K562 (cell line): ENCODE measurements around the gene TBC1D1.

ENCODE experiments used
- BDP1 ChIP-seq: IDR thresholded peaks from 3 replicates; pipeline ENCODE4 v1.6.1; 2011; ENCODE audit not compliant: insufficient read length, insufficient read depth
- BRD4 ChIP-seq: fragments of 200-600 bp; sonication (generic); IDR thresholded peaks from 2 replicates; pipeline ENCODE4 v1.6.1; 2017; ENCODE audit warnings: inconsistent platforms
- BRF1 ChIP-seq: IDR thresholded peaks from 3 replicates; pipeline ENCODE4 v1.6.1; 2011; ENCODE audit warnings: borderline replicate concordance, mild to moderate bottlenecking; ENCODE audit not compliant: insufficient read length; ENCODE audit errors: extremely low read depth
- GATAD2A ChIP-seq: fragments of 450-650 bp; IDR thresholded peaks from 2 replicates; pipeline ENCODE4 v1.6.1; 2017
- GTF2E2 ChIP-seq: fragments of 200-800 bp; sonication (Bioruptor generic); IDR thresholded peaks from 2 replicates; pipeline ENCODE4 v1.6.1; 2016; ENCODE audit warnings: missing genetic modification characterization, missing compliant biosample characterization
- RBM14 ChIP-seq: fragments of 200-400 bp; formaldehyde crosslinking; IDR thresholded peaks from 2 replicates; pipeline ENCODE4 v1.6.1; 2018; ENCODE audit warnings: low read depth, mild to moderate bottlenecking, low read length, moderate library complexity, borderline replicate concordance; ENCODE audit not compliant: insufficient read depth
- SRF ChIP-seq, 2 experiments: fragments of 250-450, 450-650 bp in 1 of 2; sonication (Bioruptor Pico) in 1 of 2; sonication (generic) in 1 of 2; formaldehyde crosslinking; IDR thresholded peaks; 2 replicates each; pipeline versions ENCODE4 v1.5.0 to v1.5.1; 2020 to 2022; ENCODE audit warnings: mild to moderate bottlenecking in 1 of 2, missing genetic modification reagents in 1 of 2
- ZNF3 ChIP-seq: fragments of 250-450 bp; sonication (Bioruptor Pico); IDR thresholded peaks from 2 replicates; pipeline ENCODE4 v1.5.0; 2021; ENCODE audit warnings: mild to moderate bottlenecking, moderate library complexity
- TF ChIP-seq, protein P1 (sequence below): sonication (generic); formaldehyde crosslinking; IDR thresholded peaks from 2 replicates; pipeline ENCODE4 v1.8.0; 2023; ENCODE audit warnings: missing genetic modification reagents, mild to moderate bottlenecking, borderline replicate concordance
- TF ChIP-seq, protein P2 (sequence below), 3 experiments: IDR thresholded peaks in 2 of 3; conservative IDR thresholded peaks in 1 of 3; 2 replicates each; pipeline ENCODE4 v1.5.1; 2011 to 2012; ENCODE audit warnings: low read length in 3 of 3, mild to moderate bottlenecking in 3 of 3, control low read depth in 2 of 3, improper control_type of control experiment in 1 of 3, inconsistent platforms in 1 of 3, low read depth in 1 of 3, mixed read lengths in 1 of 3, moderate library complexity in 1 of 3; ENCODE audit not compliant: insufficient read depth in 2 of 3
- TF ChIP-seq, protein P3 (sequence below), 2 experiments: fragments of 450-650 bp; formaldehyde crosslinking in 1 of 2; IDR thresholded peaks; 2 replicates each; pipeline versions ENCODE4 v1.4.0 to v1.6.1; 2014 to 2020; ENCODE audit warnings: mild to moderate bottlenecking in 2 of 2, borderline replicate concordance in 1 of 2, low read depth in 1 of 2
- TF ChIP-seq, protein P4 (sequence below): sonication (generic); formaldehyde crosslinking; IDR thresholded peaks from 2 replicates; pipeline ENCODE4 v1.8.1; 2023; ENCODE audit warnings: mild to moderate bottlenecking, missing genetic modification reagents

DNA sequence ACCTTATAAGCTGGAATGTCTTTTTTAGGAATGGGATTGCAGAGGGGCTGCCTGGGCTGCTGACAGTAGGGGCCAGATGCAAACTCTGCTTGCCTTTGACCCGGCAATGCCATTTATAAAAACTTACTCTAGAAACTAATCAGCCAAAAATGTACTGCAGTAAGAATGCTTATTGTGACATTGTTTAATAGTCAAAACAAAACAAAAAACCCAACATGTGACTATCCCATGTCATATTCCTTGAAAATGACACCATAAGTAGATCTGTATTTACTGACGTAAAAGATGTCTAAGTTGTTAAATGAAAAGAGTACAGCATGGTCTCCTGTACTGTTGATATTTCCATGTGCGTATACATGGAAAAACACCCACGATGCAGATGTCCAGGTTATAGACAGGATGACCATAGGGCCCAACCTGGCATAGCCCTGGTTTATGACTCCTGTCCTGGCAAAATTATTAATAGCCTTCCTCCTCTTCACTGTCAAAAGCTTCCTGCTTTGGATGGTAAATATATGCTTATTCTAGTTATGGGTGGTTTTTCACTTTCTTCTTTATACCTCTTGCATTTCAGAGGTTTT lies 208.2 kb downstream of the TBC1D1 start:
- TF ChIP-seq GATAD2A, result no peak
- no peak for TF ChIP-seq BRF1
- TF ChIP-seq, protein P1, sequence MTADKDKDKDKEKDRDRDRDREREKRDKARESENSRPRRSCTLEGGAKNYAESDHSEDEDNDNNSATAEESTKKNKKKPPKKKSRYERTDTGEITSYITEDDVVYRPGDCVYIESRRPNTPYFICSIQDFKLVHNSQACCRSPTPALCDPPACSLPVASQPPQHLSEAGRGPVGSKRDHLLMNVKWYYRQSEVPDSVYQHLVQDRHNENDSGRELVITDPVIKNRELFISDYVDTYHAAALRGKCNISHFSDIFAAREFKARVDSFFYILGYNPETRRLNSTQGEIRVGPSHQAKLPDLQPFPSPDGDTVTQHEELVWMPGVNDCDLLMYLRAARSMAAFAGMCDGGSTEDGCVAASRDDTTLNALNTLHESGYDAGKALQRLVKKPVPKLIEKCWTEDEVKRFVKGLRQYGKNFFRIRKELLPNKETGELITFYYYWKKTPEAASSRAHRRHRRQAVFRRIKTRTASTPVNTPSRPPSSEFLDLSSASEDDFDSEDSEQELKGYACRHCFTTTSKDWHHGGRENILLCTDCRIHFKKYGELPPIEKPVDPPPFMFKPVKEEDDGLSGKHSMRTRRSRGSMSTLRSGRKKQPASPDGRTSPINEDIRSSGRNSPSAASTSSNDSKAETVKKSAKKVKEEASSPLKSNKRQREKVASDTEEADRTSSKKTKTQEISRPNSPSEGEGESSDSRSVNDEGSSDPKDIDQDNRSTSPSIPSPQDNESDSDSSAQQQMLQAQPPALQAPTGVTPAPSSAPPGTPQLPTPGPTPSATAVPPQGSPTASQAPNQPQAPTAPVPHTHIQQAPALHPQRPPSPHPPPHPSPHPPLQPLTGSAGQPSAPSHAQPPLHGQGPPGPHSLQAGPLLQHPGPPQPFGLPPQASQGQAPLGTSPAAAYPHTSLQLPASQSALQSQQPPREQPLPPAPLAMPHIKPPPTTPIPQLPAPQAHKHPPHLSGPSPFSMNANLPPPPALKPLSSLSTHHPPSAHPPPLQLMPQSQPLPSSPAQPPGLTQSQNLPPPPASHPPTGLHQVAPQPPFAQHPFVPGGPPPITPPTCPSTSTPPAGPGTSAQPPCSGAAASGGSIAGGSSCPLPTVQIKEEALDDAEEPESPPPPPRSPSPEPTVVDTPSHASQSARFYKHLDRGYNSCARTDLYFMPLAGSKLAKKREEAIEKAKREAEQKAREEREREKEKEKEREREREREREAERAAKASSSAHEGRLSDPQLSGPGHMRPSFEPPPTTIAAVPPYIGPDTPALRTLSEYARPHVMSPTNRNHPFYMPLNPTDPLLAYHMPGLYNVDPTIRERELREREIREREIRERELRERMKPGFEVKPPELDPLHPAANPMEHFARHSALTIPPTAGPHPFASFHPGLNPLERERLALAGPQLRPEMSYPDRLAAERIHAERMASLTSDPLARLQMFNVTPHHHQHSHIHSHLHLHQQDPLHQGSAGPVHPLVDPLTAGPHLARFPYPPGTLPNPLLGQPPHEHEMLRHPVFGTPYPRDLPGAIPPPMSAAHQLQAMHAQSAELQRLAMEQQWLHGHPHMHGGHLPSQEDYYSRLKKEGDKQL (CRISPR knock-in tag), result no peak
- TF ChIP-seq, protein P2, sequence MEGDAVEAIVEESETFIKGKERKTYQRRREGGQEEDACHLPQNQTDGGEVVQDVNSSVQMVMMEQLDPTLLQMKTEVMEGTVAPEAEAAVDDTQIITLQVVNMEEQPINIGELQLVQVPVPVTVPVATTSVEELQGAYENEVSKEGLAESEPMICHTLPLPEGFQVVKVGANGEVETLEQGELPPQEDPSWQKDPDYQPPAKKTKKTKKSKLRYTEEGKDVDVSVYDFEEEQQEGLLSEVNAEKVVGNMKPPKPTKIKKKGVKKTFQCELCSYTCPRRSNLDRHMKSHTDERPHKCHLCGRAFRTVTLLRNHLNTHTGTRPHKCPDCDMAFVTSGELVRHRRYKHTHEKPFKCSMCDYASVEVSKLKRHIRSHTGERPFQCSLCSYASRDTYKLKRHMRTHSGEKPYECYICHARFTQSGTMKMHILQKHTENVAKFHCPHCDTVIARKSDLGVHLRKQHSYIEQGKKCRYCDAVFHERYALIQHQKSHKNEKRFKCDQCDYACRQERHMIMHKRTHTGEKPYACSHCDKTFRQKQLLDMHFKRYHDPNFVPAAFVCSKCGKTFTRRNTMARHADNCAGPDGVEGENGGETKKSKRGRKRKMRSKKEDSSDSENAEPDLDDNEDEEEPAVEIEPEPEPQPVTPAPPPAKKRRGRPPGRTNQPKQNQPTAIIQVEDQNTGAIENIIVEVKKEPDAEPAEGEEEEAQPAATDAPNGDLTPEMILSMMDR (IDR thresholded peaks at IDR 0.05 in 2 of 3, conservative IDR thresholded peaks at IDR 0.05 in 1 of 3; ENCODE audit: insufficient read depth in 2 of 3, low read depth in 1 of 3, low read length in 3 of 3), result no peak
- no peak for TF ChIP-seq GTF2E2
- TF ChIP-seq ZNF3 (CRISPR knock-in tag), result no peak
- TF ChIP-seq BDP1, result no peak
- no peak for TF ChIP-seq SRF (CRISPR knock-in tag; IDR thresholded peaks at IDR 0.05)
- TF ChIP-seq BRD4, result no peak
- TF ChIP-seq, protein P3, sequence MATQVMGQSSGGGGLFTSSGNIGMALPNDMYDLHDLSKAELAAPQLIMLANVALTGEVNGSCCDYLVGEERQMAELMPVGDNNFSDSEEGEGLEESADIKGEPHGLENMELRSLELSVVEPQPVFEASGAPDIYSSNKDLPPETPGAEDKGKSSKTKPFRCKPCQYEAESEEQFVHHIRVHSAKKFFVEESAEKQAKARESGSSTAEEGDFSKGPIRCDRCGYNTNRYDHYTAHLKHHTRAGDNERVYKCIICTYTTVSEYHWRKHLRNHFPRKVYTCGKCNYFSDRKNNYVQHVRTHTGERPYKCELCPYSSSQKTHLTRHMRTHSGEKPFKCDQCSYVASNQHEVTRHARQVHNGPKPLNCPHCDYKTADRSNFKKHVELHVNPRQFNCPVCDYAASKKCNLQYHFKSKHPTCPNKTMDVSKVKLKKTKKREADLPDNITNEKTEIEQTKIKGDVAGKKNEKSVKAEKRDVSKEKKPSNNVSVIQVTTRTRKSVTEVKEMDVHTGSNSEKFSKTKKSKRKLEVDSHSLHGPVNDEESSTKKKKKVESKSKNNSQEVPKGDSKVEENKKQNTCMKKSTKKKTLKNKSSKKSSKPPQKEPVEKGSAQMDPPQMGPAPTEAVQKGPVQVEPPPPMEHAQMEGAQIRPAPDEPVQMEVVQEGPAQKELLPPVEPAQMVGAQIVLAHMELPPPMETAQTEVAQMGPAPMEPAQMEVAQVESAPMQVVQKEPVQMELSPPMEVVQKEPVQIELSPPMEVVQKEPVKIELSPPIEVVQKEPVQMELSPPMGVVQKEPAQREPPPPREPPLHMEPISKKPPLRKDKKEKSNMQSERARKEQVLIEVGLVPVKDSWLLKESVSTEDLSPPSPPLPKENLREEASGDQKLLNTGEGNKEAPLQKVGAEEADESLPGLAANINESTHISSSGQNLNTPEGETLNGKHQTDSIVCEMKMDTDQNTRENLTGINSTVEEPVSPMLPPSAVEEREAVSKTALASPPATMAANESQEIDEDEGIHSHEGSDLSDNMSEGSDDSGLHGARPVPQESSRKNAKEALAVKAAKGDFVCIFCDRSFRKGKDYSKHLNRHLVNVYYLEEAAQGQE (IDR thresholded peaks at IDR 0.05; ENCODE audit: borderline replicate concordance), result no peak
- TF ChIP-seq, protein P3 (CRISPR knock-in tag; IDR thresholded peaks at IDR 0.05; ENCODE audit: low read depth), result no peak
- TF ChIP-seq, protein P4, sequence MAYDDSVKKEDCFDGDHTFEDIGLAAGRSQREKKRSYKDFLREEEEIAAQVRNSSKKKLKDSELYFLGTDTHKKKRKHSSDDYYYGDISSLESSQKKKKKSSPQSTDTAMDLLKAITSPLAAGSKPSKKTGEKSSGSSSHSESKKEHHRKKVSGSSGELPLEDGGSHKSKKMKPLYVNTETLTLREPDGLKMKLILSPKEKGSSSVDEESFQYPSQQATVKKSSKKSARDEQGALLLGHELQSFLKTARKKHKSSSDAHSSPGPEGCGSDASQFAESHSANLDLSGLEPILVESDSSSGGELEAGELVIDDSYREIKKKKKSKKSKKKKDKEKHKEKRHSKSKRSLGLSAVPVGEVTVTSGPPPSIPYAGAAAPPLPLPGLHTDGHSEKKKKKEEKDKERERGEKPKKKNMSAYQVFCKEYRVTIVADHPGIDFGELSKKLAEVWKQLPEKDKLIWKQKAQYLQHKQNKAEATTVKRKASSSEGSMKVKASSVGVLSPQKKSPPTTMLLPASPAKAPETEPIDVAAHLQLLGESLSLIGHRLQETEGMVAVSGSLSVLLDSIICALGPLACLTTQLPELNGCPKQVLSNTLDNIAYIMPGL (CRISPR knock-in tag), result no peak
- no peak for TF ChIP-seq RBM14
